HCT116 (cell line): ENCODE data around the gene IL1RAPL2. TPM values are rescaled to one million over a fixed set of nuclear protein-coding genes. Genes with fewer than 3 reads are reported as not detected.

Experiments
- ATAC-seq: fragments of 200-7000 bp; cut with Tn5 transposase; 2 replicates; pipeline ENCODE4 v1.9.1; 2020; ENCODE audit warnings: mild to moderate bottlenecking, moderate library complexity
- BruUV-seq: library from RNA; stranded (reverse); fragments of 400-500 nt; replicated peaks from 2 replicates; lab custom pipeline; 2021; lab: Mats Ljungman, UMichigan
- CTCF ChIA-PET: fragments of 300-600 bp; sonication (Branson Sonifier 250); formaldehyde crosslinking; loops from one replicate; lab custom pipeline; 2021; ENCODE audit warnings: antibody characterized with exemption; lab: Charles Lee
- POLR2A ChIA-PET: fragments of 300-600, 350-600 bp; sonication (Branson Sonifier 250); formaldehyde crosslinking; loops from one replicate; lab custom pipeline; 2021; ENCODE audit warnings: antibody characterized with exemption; lab: Charles Lee
- RAD21 ChIA-PET, 2 experiments: fragments of 300-600 bp; sonication (Branson Sonifier 250); formaldehyde crosslinking; loops; one replicate each; lab custom pipeline; 2023; ENCODE audit warnings: low total read pairs in 2 of 2; ENCODE audit not compliant: uncharacterized antibody in 2 of 2, unreplicated experiment in 2 of 2, low non-redundant PET in 1 of 2; lab: Charles Lee
- DNase-seq: peaks from one replicate; pipeline ENCODE4 v3.0.0-alpha.2; 2010; ENCODE audit warnings: low read depth, low spot score
- H2AFZ ChIP-seq: fragments of 200-600 bp; shearing (Covaris generic), sonication (generic); 2 replicates; pipeline ENCODE4 v1.6.1; 2017; ENCODE audit warnings: low read depth, mixed run types, mixed read lengths, antibody characterized with exemption, low read length; ENCODE audit not compliant: poor library complexity, severe bottlenecking
- H3K27ac ChIP-seq: 2 replicates; pipeline ENCODE4 v1.5.1; 2012; ENCODE audit warnings: low read depth, low read length
- H3K27me3 ChIP-seq: fragments of 200-600 bp; sonication (generic); 2 replicates; pipeline ENCODE4 v1.6.1; 2016; ENCODE audit warnings: mixed run types, low read length, mixed read lengths; ENCODE audit not compliant: insufficient read depth
- H3K36me3 ChIP-seq, 2 experiments: fragments of 200-500 bp in 1 of 2; fragments of 200-600 bp in 1 of 2; sonication (Bioruptor generic) in 1 of 2; sonication (generic) in 1 of 2; 2 replicates each; pipeline versions ENCODE4 v1.5.1 to v1.6.1; 2014 to 2016; ENCODE audit warnings: low read length in 2 of 2, inconsistent platforms in 1 of 2, mixed read lengths in 1 of 2, mixed run types in 1 of 2; ENCODE audit not compliant: insufficient read depth in 2 of 2, control insufficient read depth in 1 of 2
- H3K4me1 ChIP-seq, 2 experiments: fragments of 200-600 bp in 1 of 2; sonication (generic) in 1 of 2; 2 replicates each; pipeline versions ENCODE4 v1.5.1 to v1.6.1; 2012 to 2017; ENCODE audit warnings: low read length in 2 of 2, inconsistent platforms in 1 of 2, mild to moderate bottlenecking in 1 of 2, mixed read lengths in 1 of 2, mixed run types in 1 of 2, moderate library complexity in 1 of 2; ENCODE audit not compliant: insufficient read depth in 2 of 2, control insufficient read depth in 1 of 2
- H3K4me2 ChIP-seq: fragments of 200-600 bp; sonication (generic); 2 replicates; pipeline ENCODE4 v1.6.1; 2017; ENCODE audit warnings: mixed run types, low read length, mixed read lengths
- H3K4me3 ChIP-seq, 2 experiments: fragments of 200-600 bp in 1 of 2; sonication (generic) in 1 of 2; replicated peaks in 1 of 2; 2 replicates each; pipeline ENCODE4 v1.5.1; 2011 to 2016; ENCODE audit warnings: low read length in 2 of 2, control low read depth in 1 of 2, low read depth in 1 of 2, mild to moderate bottlenecking in 1 of 2, mixed read lengths in 1 of 2, mixed run types in 1 of 2
- H3K79me2 ChIP-seq: fragments of 200-600 bp; sonication (generic); 2 replicates; pipeline ENCODE4 v1.6.1; 2017; ENCODE audit warnings: mild to moderate bottlenecking, mixed run types, low read length, moderate library complexity, mixed read lengths; ENCODE audit not compliant: insufficient read depth
- H3K9ac ChIP-seq: fragments of 200-600 bp; sonication (generic); 2 replicates; pipeline ENCODE4 v1.6.1; 2016; ENCODE audit warnings: low read length, mixed read lengths
- H3K9me2 ChIP-seq: fragments of 200-600 bp; sonication (generic), shearing (Covaris generic); 2 replicates; pipeline ENCODE4 v1.6.1; 2017; ENCODE audit warnings: mixed run types, mild to moderate bottlenecking, moderate library complexity; ENCODE audit not compliant: insufficient read depth
- H3K9me3 ChIP-seq, 2 experiments: fragments of 200-500 bp in 1 of 2; fragments of 200-600 bp in 1 of 2; sonication (Bioruptor generic) in 1 of 2; sonication (generic) in 1 of 2; 2 replicates each; pipeline ENCODE4 v1.6.1; 2014 to 2017; ENCODE audit warnings: low read length in 2 of 2, mixed read lengths in 2 of 2, inconsistent platforms in 1 of 2, low read depth in 1 of 2, mild to moderate bottlenecking in 1 of 2, mixed run types in 1 of 2, moderate library complexity in 1 of 2; ENCODE audit not compliant: control insufficient read depth in 1 of 2, insufficient read depth in 1 of 2
- H4K20me1 ChIP-seq: fragments of 200-600 bp; sonication (generic), shearing (Covaris generic); 2 replicates; pipeline ENCODE4 v1.6.1; 2017; ENCODE audit warnings: mixed run types, mild to moderate bottlenecking, moderate library complexity; ENCODE audit not compliant: insufficient read depth
- CBX3 ChIP-seq: IDR thresholded peaks from 2 replicates; pipeline ENCODE4 v1.6.1; 2012; ENCODE audit warnings: low read depth
- EZH2phosphoT487 ChIP-seq: fragments of 200-600 bp; IDR thresholded peaks from 2 replicates; pipeline ENCODE4 v1.6.1; 2018; ENCODE audit warnings: antibody characterized with exemption, borderline replicate concordance
- FOSL1 ChIP-seq: IDR thresholded peaks from 2 replicates; pipeline ENCODE4 v1.6.1; 2012; ENCODE audit warnings: low read depth
- JUND ChIP-seq: IDR thresholded peaks from 2 replicates; pipeline ENCODE4 v1.6.1; 2012
- MAX ChIP-seq: IDR thresholded peaks from 2 replicates; pipeline ENCODE4 v1.6.1; 2012
- POLR2A ChIP-seq: IDR thresholded peaks from 2 replicates; pipeline ENCODE4 v1.7.0; 2011; ENCODE audit warnings: borderline replicate concordance; ENCODE audit not compliant: insufficient read depth, insufficient read length; ENCODE audit errors: extremely low read depth
- RAD21 ChIP-seq: IDR thresholded peaks from 2 replicates; pipeline ENCODE4 v1.6.1; 2012; ENCODE audit warnings: low read depth, mild to moderate bottlenecking
- YY1 ChIP-seq: IDR thresholded peaks from 2 replicates; pipeline ENCODE4 v1.6.1; 2011; ENCODE audit warnings: low read length, low read depth, moderate library complexity, mild to moderate bottlenecking; ENCODE audit not compliant: insufficient replicate concordance; ENCODE audit errors: extremely low read depth
- ZFX ChIP-seq: fragments of 450-650 bp; IDR thresholded peaks from 2 replicates; pipeline ENCODE4 v1.6.1; 2017
- intact Hi-C: fragments of 100-400 bp; cut with micrococcal nuclease; formaldehyde crosslinking; loops from 2 replicates; pipeline ENCODE4 v1.10.0; 2022
- total RNA-seq: library from RNA; stranded (reverse); gene quantifications from one replicate; pipeline ENCODE4 v1.2.1, GENCODE V29; 2021; ENCODE audit not compliant: unreplicated experiment
- TF ChIP-seq, protein P1 (sequence below): IDR thresholded peaks from 2 replicates; pipeline ENCODE4 v1.6.1; 2011; ENCODE audit warnings: mild to moderate bottlenecking, low read length, moderate library complexity; ENCODE audit not compliant: insufficient replicate concordance; ENCODE audit errors: extremely low read depth

IL1RAPL2 gene
- total RNA-seq, 1 experiment from 2014 or later = not detected

DNA sequence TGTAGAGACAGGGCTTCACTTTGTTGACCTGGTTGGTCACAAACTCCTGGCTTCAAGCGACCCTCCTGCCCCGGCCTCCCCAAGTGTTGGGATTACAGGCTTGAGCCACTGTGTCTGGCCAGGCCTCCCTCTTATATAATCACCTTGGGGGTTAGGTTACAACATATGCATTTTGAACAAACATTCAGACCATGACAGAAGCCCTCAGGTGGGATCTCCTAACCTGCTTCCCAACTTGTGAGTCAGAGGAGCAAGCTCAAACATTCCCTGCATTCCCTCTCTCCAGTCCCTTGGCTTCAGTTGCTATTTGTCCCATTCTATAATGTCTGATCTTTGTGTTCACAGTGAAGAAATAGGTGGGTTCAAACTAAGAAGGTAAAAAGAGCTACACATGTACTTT lies 1179.9 kb downstream of the IL1RAPL2 start:
- TF ChIP-seq ZFX (no peak), JUND (no peak), EZH2phosphoT487 (no peak), RAD21 (no peak), POLR2A (no peak), CBX3 (no peak), MAX (no peak), FOSL1 (no peak), YY1 (no peak)
- TF ChIP-seq, protein P1, sequence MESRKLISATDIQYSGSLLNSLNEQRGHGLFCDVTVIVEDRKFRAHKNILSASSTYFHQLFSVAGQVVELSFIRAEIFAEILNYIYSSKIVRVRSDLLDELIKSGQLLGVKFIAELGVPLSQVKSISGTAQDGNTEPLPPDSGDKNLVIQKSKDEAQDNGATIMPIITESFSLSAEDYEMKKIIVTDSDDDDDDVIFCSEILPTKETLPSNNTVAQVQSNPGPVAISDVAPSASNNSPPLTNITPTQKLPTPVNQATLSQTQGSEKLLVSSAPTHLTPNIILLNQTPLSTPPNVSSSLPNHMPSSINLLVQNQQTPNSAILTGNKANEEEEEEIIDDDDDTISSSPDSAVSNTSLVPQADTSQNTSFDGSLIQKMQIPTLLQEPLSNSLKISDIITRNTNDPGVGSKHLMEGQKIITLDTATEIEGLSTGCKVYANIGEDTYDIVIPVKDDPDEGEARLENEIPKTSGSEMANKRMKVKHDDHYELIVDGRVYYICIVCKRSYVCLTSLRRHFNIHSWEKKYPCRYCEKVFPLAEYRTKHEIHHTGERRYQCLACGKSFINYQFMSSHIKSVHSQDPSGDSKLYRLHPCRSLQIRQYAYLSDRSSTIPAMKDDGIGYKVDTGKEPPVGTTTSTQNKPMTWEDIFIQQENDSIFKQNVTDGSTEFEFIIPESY = no peak
- H2AFZ ChIP-seq = no peak overlapping the region
- CTCF ChIA-PET = no interaction called here
- no peak overlapping the region for H3K4me3 ChIP-seq
- no peak overlapping the region for H3K27ac ChIP-seq
- ATAC-seq (no peak), DNase-seq (no peak)
- no peaks in the 10 kb centered on the region for H4K20me1 ChIP-seq
- intact Hi-C loops = no loop called here
- H3K27me3 ChIP-seq = peaks cover 3% of the 10 kb centered on the region; the same call in 1 of the 2 replicates
- no peaks in the 10 kb centered on the region for H3K79me2 ChIP-seq
- RAD21 ChIA-PET = no interaction called here
- POLR2A ChIA-PET = no interaction called here
- no peak overlapping the region for H3K9ac ChIP-seq
- H3K36me3 ChIP-seq = no peaks in the 10 kb centered on the region
- no peaks in the 10 kb centered on the region for H3K9me3 ChIP-seq
- BruUV-seq = no TSS peak
- H3K9me2 ChIP-seq = no peaks in the 10 kb centered on the region
- H3K4me1 ChIP-seq = no peaks in the 10 kb centered on the region
- H3K4me2 ChIP-seq = no peak overlapping the region
